ENCODE results near the gene SLF1.
"Not testable (repeated sequence)": the region's sequence is repeated elsewhere in the genome, so short reads cannot be mapped to it uniquely, and the experiment has no call there.

Gene SLF1

GRCh38 chr5:94618493-94619328 lies at the start of gene SLF1, which contains the start of gene KIAA0825:
Gene SLF1, plus strand, starts transcription at chr5:94618669. Its CDS starts 10,142 bp downstream, at chr5:94628811.
Gene KIAA0825, minus strand, starts transcription at chr5:94618604. Its CDS starts 81,478 bp downstream, at chr5:94537126.
- TF ChIP-seq POLR2A (IDR thresholded peaks at IDR 0.05; ENCODE audit: low read length) (peak; percentile 65), GATA1 (IDR thresholded peaks at IDR 0.05; ENCODE audit: low read depth, low read length) (no peak)
- peak; percentile 89 to 90 for DNase-seq

DNA sequence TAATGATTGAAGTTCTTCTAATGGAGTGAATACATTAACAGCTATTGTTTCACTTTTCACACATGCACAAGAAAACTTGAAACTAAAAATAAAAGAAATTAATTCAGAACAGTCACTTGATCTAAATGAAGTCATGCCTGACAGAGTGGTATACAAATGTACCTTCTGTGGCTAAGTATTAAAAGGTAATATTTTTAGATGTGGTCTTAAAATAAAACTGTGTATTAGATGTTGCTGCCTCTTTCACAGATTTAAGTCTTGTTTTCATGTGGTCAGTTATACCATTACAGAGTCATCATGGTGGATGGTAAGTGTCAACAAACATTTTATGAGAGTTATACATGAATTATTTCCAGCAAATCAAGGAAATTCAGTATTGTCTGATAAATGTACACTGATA lies 47.1 kb upstream of the SLF1 start:
- no peak for DNase-seq
- TF ChIP-seq POLR2A (IDR thresholded peaks at IDR 0.05; ENCODE audit: low read length), result no peak
- no peak for TF ChIP-seq GATA1 (IDR thresholded peaks at IDR 0.05; ENCODE audit: low read depth, low read length)

GRCh38 chr5:94573349-94573748 lies 45.1 kb upstream of the SLF1 start:
- not testable (repeated sequence) for DNase-seq

GRCh38 chr5:94575196-94575595 lies 43.3 kb upstream of the SLF1 start:
- no peak for TF ChIP-seq POLR2A (IDR thresholded peaks at IDR 0.05; ENCODE audit: low read length)
- no peak for TF ChIP-seq GATA1 (IDR thresholded peaks at IDR 0.05; ENCODE audit: low read depth, low read length)
- no peak for DNase-seq

DNA sequence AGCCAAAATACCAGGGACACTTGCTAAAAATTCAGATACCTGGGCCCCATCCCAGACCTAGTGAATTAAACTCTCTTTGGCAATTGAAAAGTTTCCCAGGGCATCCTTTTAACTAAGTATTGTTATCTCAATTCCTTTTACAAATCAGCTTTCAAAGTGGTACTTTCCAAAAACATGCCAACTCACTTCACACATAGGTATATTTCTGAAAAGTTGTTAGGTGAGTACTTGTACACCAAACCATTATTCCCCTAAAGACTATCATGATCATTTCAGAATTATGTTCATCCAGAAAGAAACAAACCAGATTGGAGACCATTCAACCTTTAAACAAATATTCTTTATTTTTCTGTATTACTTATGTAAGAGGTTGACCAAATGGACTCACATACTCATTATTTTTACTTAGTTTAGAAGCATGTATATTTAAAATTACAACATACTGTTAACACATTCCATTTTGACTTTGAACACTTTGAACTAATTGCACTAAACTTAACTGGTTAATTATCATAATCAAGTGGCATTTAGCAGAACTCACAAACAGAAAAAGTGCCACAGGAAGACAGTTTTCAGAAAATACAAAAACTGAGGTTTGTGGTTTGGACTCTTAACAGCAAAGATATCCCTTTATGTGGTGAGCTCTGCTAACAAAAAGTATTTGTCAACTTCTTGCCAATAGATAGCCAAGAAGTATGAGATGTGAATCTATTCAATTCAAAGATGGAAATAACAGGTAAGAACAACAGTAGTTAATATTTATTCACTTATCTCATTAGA lies 40.8 kb upstream of the SLF1 start:
- TF ChIP-seq POLR2A (IDR thresholded peaks at IDR 0.05; ENCODE audit: low read length) (no peak), GATA1 (IDR thresholded peaks at IDR 0.05; ENCODE audit: low read depth, low read length) (no peak)
- no peak for DNase-seq

GRCh38 chr5:94595281-94595840 lies 23.1 kb upstream of the SLF1 start:
- no peak for DNase-seq
- TF ChIP-seq POLR2A (IDR thresholded peaks at IDR 0.05; ENCODE audit: low read length), result no peak
- TF ChIP-seq GATA1 (IDR thresholded peaks at IDR 0.05; ENCODE audit: low read depth, low read length), result no peak

DNA sequence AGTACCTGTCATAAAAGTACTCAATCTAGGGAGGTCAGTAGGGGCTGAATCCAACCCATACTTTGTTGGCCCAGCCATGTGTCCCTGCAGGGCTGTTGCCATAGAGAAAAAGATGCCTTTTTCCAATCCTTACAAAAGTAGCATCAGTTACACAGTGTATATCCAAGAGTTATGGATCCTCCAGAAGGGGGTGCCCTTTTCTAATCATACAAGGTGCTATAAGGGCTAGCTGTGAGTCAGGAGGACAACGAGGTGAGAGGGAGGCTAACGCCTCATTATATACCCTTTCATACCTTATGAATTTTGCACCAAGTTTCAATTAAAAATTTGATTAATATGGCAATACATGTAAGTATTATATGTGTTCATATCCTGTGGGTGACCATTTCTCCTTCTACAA lies 4.9 kb upstream of the SLF1 start:
- no peak for TF ChIP-seq GATA1 (IDR thresholded peaks at IDR 0.05; ENCODE audit: low read depth, low read length)
- no peak for TF ChIP-seq POLR2A (IDR thresholded peaks at IDR 0.05; ENCODE audit: low read length)
- peak; percentile 54 to 64 for DNase-seq

DNA sequence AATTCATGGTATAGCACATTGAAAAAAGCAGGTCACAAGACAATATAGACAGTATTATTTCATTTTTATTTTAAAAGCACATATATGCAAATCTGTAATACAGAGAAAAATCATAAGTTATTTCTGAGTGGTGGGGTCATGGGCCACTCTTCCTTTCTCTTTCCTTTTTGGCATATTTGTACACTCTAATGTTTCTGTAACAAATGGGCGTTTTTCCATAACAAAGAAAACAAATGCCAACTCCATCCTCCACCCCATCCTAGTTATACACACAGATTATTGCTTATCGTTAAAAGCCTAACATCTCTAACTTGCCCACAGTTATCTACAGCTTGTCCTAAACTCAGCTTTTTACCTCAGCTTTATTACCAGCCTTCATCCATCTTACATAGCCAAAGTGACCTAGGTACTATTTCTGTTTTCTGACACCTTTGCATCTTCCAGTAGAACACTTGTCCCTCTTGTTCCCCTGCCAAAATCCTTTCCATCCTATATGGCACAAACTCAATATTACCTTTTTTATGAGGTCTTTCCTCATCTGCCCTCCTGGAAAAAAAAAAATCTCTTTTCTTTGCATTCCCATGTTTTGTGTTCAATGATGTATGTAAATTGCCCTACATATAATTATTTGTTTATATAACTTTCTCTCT lies 4.2 kb upstream of the SLF1 start:
- TF ChIP-seq POLR2A (IDR thresholded peaks at IDR 0.05; ENCODE audit: low read length), result no peak
- no peak for TF ChIP-seq GATA1 (IDR thresholded peaks at IDR 0.05; ENCODE audit: low read depth, low read length)
- DNase-seq, result no peak

- no peak for TF ChIP-seq GATA1 (IDR thresholded peaks at IDR 0.05; ENCODE audit: low read depth, low read length)
- no peak for TF ChIP-seq POLR2A (IDR thresholded peaks at IDR 0.05; ENCODE audit: low read length)
- no peak for DNase-seq
Observed at GRCh38 chr5:94615862-94616261, 2.6 kb upstream of the SLF1 start.

- TF ChIP-seq POLR2A (IDR thresholded peaks at IDR 0.05; ENCODE audit: low read length) (peak; percentile 87), GATA1 (IDR thresholded peaks at IDR 0.05; ENCODE audit: low read depth, low read length) (peak; percentile 43)
- peak; percentile 91 to 93 for DNase-seq
Observed at GRCh38 chr5:94618029-94618492, 408 bp upstream of the SLF1 start.

GRCh38 chr5:94620256-94620655 lies 1.8 kb downstream of the SLF1 start:
- no peak for DNase-seq
- TF ChIP-seq GATA1 (IDR thresholded peaks at IDR 0.05; ENCODE audit: low read depth, low read length), result no peak

DNA sequence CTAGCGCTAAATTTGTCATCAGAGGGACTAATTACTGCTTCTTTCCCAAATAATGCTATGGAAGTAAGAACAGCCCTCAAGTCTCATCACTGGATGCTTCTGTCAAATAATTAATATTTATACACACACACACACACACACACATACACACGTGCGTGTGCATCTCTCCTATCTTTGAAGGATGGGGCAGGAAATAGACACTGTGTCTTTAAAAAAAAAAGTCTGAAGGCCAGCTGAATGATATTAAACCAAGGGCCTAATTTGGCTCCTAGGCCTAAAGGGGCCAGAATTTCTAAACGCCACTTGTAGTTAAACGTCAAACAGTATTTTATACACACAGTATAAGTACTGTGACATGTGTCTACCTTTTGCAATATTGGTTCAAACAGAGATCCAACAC lies 3.3 kb downstream of the SLF1 start:
- DNase-seq, result peak; percentile 3 to 9
- TF ChIP-seq GATA1 (IDR thresholded peaks at IDR 0.05; ENCODE audit: low read depth, low read length) (no peak), POLR2A (IDR thresholded peaks at IDR 0.05; ENCODE audit: low read length) (no peak)

- TF ChIP-seq GATA1 (IDR thresholded peaks at IDR 0.05; ENCODE audit: low read depth, low read length) (no peak), POLR2A (IDR thresholded peaks at IDR 0.05; ENCODE audit: low read length) (no peak)
- DNase-seq, result no peak
Observed at GRCh38 chr5:94623011-94623410, 4.5 kb downstream of the SLF1 start.

GRCh38 chr5:94623877-94624276 lies 5.4 kb downstream of the SLF1 start:
- no peak for DNase-seq

More at GRCh38 chr5:94623877-94624276, 5.4 kb downstream of the SLF1 start:
- TF ChIP-seq GATA1 (IDR thresholded peaks at IDR 0.05; ENCODE audit: low read depth, low read length), result no peak
- TF ChIP-seq POLR2A (IDR thresholded peaks at IDR 0.05; ENCODE audit: low read length), result no peak

All from erythroblast (primary cell).